ENCODE results near the gene TXNL1. TPM values are rescaled to one million over a fixed set of nuclear protein-coding genes. Genes with fewer than 3 reads are reported as not detected.
"Not testable (repeated sequence)": the region's sequence is repeated elsewhere in the genome, so short reads cannot be mapped to it uniquely, and the experiment has no call there.

The TXNL1 gene
- total RNA-seq, 1 donor from 2014 or later, result 66.7 TPM

DNA sequence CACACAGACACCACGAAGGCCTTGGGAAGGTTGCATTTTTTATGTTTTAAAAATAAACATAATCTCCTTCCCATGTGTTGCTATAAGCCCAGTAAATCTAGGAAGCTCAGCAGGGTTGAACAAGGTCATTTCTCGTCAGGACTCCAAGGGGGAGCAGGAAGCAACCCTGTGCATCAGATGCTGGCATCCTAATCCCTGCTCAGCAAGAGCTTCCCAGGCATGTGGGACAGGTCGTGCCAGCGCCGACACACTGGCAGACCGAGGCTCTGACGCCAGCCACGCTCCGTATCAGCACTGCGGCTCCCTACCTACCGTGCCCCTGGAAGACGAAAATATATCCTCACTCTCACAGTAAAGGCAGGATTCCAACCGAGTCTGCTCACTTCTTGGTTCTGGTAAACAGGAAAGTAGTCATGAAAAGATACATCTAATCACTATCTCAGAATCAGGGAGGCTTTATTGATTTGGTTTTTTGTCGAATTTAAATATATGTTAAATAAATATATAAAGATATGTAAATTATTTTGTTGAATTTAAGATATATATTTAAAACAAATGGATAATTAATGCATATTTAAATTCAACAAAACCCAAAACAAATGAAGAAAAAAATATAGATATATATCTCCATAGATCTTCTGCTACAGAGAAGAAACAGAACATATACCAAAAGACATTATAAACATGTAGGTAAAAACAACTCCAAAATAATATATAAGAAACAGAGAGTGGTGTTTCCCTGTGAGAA is 61.4 kb downstream of the TXNL1 start:
- DNase-seq, result no peak
- Mint-ChIP-seq H3K36me3 (ENCODE audit: unreplicated experiment) (peaks cover 7% of the 10 kb centered on the region), H3K4me3 (ENCODE audit: unreplicated experiment) (no peak overlapping the region), H3K27me3 (ENCODE audit: unreplicated experiment) (no peaks in the 10 kb centered on the region), H3K27ac (ENCODE audit: unreplicated experiment) (no peak overlapping the region), H3K4me1 (ENCODE audit: low read depth, unreplicated experiment) (peaks cover 3% of the 10 kb centered on the region), H3K9me3 (ENCODE audit: unreplicated experiment) (peaks cover 2% of the 10 kb centered on the region)
- TF ChIP-seq, protein P1, sequence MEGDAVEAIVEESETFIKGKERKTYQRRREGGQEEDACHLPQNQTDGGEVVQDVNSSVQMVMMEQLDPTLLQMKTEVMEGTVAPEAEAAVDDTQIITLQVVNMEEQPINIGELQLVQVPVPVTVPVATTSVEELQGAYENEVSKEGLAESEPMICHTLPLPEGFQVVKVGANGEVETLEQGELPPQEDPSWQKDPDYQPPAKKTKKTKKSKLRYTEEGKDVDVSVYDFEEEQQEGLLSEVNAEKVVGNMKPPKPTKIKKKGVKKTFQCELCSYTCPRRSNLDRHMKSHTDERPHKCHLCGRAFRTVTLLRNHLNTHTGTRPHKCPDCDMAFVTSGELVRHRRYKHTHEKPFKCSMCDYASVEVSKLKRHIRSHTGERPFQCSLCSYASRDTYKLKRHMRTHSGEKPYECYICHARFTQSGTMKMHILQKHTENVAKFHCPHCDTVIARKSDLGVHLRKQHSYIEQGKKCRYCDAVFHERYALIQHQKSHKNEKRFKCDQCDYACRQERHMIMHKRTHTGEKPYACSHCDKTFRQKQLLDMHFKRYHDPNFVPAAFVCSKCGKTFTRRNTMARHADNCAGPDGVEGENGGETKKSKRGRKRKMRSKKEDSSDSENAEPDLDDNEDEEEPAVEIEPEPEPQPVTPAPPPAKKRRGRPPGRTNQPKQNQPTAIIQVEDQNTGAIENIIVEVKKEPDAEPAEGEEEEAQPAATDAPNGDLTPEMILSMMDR (IDR thresholded peaks at IDR 0.05; ENCODE audit: partially characterized antibody, unreplicated experiment), result no peak

- Mint-ChIP-seq H3K27me3 (ENCODE audit: unreplicated experiment) (no peaks in the 10 kb centered on the region), H3K4me3 (ENCODE audit: unreplicated experiment) (no peak overlapping the region), H3K36me3 (ENCODE audit: unreplicated experiment) (peaks cover 7% of the 10 kb centered on the region), H3K27ac (ENCODE audit: unreplicated experiment) (no peak overlapping the region), H3K9me3 (ENCODE audit: unreplicated experiment) (peaks cover 2% of the 10 kb centered on the region), H3K4me1 (ENCODE audit: low read depth, unreplicated experiment) (peaks cover 3% of the 10 kb centered on the region)
- TF ChIP-seq, protein P1 (IDR thresholded peaks at IDR 0.05; ENCODE audit: partially characterized antibody, unreplicated experiment), result peak; percentile 66
- DNase-seq, result no peak
Observed at GRCh38 chr18:56575819-56576663, 62.4 kb downstream of the TXNL1 start.

- Mint-ChIP-seq H3K4me1 (ENCODE audit: low read depth, unreplicated experiment) (peaks cover 3% of the 10 kb centered on the region), H3K9me3 (ENCODE audit: unreplicated experiment) (peaks cover 2% of the 10 kb centered on the region), H3K27me3 (ENCODE audit: unreplicated experiment) (no peaks in the 10 kb centered on the region), H3K4me3 (ENCODE audit: unreplicated experiment) (no peak overlapping the region), H3K36me3 (ENCODE audit: unreplicated experiment) (peaks cover 7% of the 10 kb centered on the region), H3K27ac (ENCODE audit: unreplicated experiment) (no peak overlapping the region)
- TF ChIP-seq, protein P1 (IDR thresholded peaks at IDR 0.05; ENCODE audit: partially characterized antibody, unreplicated experiment), result no peak
- DNase-seq, result no peak
Observed at GRCh38 chr18:56574861-56575260, 63.5 kb downstream of the TXNL1 start.

- not testable (repeated sequence) for DNase-seq; H3K9me3 Mint-ChIP-seq (ENCODE audit: unreplicated experiment); H3K36me3 Mint-ChIP-seq (ENCODE audit: unreplicated experiment); H3K4me3 Mint-ChIP-seq (ENCODE audit: unreplicated experiment); H3K27me3 Mint-ChIP-seq (ENCODE audit: unreplicated experiment); H3K27ac Mint-ChIP-seq (ENCODE audit: unreplicated experiment); H3K4me1 Mint-ChIP-seq (ENCODE audit: low read depth, unreplicated experiment)
Observed at GRCh38 chr18:56572267-56572666, 66.1 kb downstream of the TXNL1 start.

DNA sequence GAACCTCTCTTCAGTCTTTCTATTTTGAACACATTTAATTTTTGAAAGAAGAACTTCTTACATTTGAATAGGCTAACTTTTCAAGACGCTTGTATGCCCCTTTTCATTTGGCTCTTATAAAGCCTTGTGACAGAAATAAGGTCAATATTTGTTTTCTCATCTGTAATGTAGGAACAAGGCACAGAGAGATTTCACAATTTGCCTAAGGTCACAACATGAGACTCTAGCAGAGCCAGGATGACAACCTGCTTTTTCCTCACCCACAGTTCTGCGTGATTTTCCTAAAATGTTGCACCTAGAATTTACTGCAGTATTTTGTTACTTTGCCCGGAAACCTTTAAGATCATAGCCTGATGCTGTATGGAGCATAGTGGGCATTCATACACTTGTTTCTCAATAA is 67.4 kb downstream of the TXNL1 start:
- Mint-ChIP-seq H3K4me3 (ENCODE audit: unreplicated experiment) (no peak overlapping the region), H3K36me3 (ENCODE audit: unreplicated experiment) (peaks cover 7% of the 10 kb centered on the region), H3K27me3 (ENCODE audit: unreplicated experiment) (no peaks in the 10 kb centered on the region), H3K4me1 (ENCODE audit: low read depth, unreplicated experiment) (peaks cover 5% of the 10 kb centered on the region), H3K9me3 (ENCODE audit: unreplicated experiment) (peaks cover 2% of the 10 kb centered on the region), H3K27ac (ENCODE audit: unreplicated experiment) (no peak overlapping the region)
- TF ChIP-seq, protein P1 (IDR thresholded peaks at IDR 0.05; ENCODE audit: partially characterized antibody, unreplicated experiment), result no peak
- no peak for DNase-seq
